HFFc6 (cell line): ENCODE measurements around the gene HIGD1B. TPM values are rescaled to one million over a fixed set of nuclear protein-coding genes. Genes with fewer than 3 reads are reported as not detected.

Source experiments
- DNase-seq: peaks from one replicate; pipeline ENCODE4 v3.0.0-alpha.2; 2018
- H3K27ac Mint-ChIP-seq: 2 replicates; pipeline ENCODE4 v1.8.0; 2020; ENCODE audit warnings: mild to moderate bottlenecking, mixed read lengths
- H3K27me3 Mint-ChIP-seq: 2 replicates; pipeline ENCODE4 v1.8.0; 2021; ENCODE audit warnings: mild to moderate bottlenecking, moderate library complexity, mixed read lengths; ENCODE audit not compliant: insufficient read depth
- H3K36me3 Mint-ChIP-seq: 2 replicates; pipeline ENCODE4 v1.8.0; 2021; ENCODE audit warnings: low read depth, mixed read lengths
- H3K4me1 Mint-ChIP-seq: 2 replicates; pipeline ENCODE4 v1.8.0; 2020; ENCODE audit warnings: low read depth, mixed read lengths
- H3K4me3 Mint-ChIP-seq: 2 replicates; pipeline ENCODE4 v1.8.0; 2020; ENCODE audit warnings: mild to moderate bottlenecking, moderate library complexity, mixed read lengths
- H3K9me3 Mint-ChIP-seq: 2 replicates; pipeline ENCODE4 v1.8.0; 2020; ENCODE audit warnings: mild to moderate bottlenecking, mixed read lengths
- total RNA-seq, 6 experiments: library from RNA; stranded (reverse); fragmentation: NEBNext Ultra II Directional; extraction: Animal tissue kit (Norgen Biotek cat#: 25700); gene quantifications; 2 replicates in 1 of 6; 3 replicates in 5 of 6; pipeline ENCODE4 v1.2.3, GENCODE V29; 2021
- TF ChIP-seq, protein P1 (sequence below): fragments of 200-600 bp; sonication (generic); IDR thresholded peaks from 2 replicates; pipeline ENCODE4 v1.5.0; 2021; ENCODE audit warnings: antibody characterized with exemption, mild to moderate bottlenecking

The HIGD1B gene
- total RNA-seq, 6 experiments from 2014 or later, result not detected

DNA sequence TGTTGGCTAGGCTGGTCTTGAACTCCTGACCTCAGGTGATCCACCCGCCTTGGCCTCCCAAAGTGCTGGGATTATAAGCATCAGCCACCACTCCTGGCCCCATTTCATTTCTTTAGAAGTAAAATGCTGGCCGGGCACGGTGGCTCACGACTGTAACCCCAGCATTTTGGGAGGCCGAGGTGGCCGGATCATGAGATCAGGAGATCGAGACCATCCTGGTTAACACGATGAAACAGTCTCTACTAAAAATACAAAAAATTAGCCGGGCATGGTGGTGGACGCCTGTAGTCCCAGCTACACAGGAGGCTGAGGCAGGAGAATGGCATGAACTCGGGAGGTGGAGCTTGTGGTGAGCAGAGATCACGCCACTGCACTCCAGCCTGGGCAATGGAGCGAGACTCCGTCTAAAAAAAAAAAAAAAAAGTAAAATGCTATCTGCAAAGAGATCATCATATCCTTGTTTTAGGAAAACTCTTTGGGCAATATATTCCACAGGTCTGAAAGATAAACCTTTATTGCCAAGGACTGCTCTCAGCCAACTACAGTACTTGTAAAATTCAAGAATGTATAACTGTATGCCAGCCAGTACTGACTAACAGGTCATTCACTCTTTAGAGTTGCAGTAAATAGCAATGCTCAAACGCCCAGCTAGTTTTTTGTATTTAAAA lies 21.4 kb upstream of the HIGD1B start:
- Mint-ChIP-seq H3K27me3 (peaks cover 3% of the 10 kb centered on the region), H3K4me3 (peak overlapping the region; percentile 32; the same call in 1 of the 2 replicates), H3K4me1 (peaks cover 49% of the 10 kb centered on the region), H3K9me3 (no peaks in the 10 kb centered on the region), H3K36me3 (peaks cover 21% of the 10 kb centered on the region), H3K27ac (no peak overlapping the region)
- TF ChIP-seq, protein P1, sequence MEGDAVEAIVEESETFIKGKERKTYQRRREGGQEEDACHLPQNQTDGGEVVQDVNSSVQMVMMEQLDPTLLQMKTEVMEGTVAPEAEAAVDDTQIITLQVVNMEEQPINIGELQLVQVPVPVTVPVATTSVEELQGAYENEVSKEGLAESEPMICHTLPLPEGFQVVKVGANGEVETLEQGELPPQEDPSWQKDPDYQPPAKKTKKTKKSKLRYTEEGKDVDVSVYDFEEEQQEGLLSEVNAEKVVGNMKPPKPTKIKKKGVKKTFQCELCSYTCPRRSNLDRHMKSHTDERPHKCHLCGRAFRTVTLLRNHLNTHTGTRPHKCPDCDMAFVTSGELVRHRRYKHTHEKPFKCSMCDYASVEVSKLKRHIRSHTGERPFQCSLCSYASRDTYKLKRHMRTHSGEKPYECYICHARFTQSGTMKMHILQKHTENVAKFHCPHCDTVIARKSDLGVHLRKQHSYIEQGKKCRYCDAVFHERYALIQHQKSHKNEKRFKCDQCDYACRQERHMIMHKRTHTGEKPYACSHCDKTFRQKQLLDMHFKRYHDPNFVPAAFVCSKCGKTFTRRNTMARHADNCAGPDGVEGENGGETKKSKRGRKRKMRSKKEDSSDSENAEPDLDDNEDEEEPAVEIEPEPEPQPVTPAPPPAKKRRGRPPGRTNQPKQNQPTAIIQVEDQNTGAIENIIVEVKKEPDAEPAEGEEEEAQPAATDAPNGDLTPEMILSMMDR, result no peak
- DNase-seq, result peak; percentile 25

DNA sequence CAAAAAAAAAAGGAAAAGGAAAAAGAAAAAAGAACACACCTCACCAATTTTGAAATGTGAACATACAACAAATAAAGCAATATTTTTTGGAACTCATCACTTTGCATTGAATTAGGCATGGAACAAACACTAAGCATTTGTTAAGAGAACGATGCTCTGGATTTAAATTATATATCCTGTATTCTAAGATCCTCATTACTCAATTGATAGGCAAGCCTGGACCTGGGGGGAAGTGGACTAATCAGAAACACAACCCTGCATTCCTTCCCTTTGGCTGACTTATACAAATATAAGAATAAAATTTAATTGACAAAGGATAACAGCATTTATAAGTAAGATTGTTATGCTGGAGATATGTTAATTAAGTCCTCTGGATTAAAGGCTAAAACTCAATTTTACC lies 19.8 kb upstream of the HIGD1B start:
- Mint-ChIP-seq H3K27me3 (peaks cover 3% of the 10 kb centered on the region), H3K4me1 (peaks cover 44% of the 10 kb centered on the region), H3K4me3 (peak overlapping the region; percentile 94), H3K36me3 (peaks cover 21% of the 10 kb centered on the region), H3K27ac (peak overlapping the region; percentile 85), H3K9me3 (no peaks in the 10 kb centered on the region)
- TF ChIP-seq, protein P1, result no peak
- no peak for DNase-seq

DNA sequence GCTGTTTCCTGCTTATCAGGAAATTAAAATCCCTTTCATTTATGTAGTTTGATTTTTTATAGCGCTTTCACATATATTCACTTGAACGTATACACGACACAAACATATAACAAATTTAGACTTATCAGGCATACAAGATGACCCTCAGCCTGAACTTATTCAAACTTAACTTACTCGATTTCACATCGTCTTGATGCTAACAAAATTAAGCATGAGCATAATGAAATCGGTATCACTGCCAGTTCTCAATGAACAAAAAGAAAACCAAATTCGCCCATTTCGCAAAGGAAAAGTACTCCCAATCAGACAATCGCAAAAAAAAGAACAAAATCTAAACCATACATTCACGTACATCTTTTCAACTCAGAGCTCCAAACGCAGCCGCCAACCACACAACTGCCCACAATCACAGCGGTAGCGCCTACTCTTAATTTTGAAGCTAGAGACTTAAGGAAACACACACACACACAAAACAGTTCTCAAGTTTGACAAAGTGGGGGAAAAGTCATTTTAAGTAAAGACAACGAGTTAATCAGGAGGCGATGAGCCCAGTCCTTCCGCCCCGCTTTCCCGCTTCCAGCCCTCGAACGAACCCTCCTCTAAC lies 18.7 kb upstream of the HIGD1B start:
- H3K27me3 Mint-ChIP-seq, result peaks cover 3% of the 10 kb centered on the region; the same call in 1 of the 2 replicates
- H3K27ac Mint-ChIP-seq, result peak overlapping the region; percentile 85
- H3K9me3 Mint-ChIP-seq, result no peaks in the 10 kb centered on the region
- peaks cover 34% of the 10 kb centered on the region for H3K4me1 Mint-ChIP-seq
- peak overlapping the region; percentile 94 for H3K4me3 Mint-ChIP-seq
- no peak for DNase-seq
- peaks cover 21% of the 10 kb centered on the region for H3K36me3 Mint-ChIP-seq
- TF ChIP-seq, protein P1, result no peak

DNA sequence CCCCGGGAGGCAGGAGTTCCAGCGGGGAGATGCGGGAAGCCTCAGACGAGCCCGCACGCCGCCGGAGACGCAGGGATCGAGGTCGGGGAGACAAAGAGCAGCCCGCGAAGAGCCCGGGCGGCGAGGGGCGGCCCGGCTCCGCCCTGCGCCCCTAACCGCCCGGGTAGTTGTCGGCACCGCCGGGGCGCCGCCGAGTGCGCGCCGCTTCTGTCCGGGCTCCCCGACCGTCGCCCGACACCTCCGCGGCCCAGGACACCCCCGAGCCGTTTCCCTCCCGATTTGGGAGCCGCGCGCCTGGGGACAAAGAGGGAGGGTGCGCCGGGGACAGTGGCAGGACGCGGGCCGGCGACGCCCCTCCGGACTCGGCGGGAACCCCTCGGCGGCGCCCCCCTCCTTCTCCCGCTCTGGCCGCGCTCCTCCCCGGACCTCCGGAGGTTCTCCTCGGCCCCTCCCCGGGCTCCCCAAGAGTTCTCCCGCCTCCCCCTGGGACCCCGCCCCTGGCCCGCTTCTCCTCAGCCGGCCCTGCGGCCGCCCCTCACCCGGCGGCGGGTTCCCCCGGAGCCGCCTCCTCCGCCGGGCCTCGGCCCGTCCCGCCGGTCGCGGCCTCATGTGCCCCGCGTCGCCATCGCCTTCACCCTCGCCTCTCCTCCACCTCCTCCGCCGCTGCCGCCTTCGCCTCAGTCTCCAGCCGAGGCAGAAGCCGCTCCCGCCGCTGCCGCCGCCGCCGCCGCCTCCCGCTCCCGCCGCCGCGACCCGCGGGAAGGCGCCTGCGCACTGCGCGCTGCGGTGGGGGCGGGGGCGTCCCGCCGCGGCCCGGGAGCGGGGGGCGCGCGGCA lies 17.9 kb upstream of the HIGD1B start, which contains the start of gene GJC1:
GJC1 (minus strand) TSS at position 765 of the 836 bp plus-strand sequence. CDS start 24,470 bp downstream, outside the sequence.
- DNase-seq, result no peak

More for the DNA sequence above, 17.9 kb upstream of the HIGD1B start, which contains the start of gene GJC1:
- H3K4me3 Mint-ChIP-seq, result peak within 1 kb of the TSS; percentile 94
- peaks cover 3% of the 10 kb centered on the region; the same call in 1 of the 2 replicates for H3K27me3 Mint-ChIP-seq
- H3K27ac Mint-ChIP-seq, result peak within 1 kb of the TSS; percentile 88
- H3K9me3 Mint-ChIP-seq, result no peaks in the 10 kb centered on the region
- peaks cover 17% of the 10 kb centered on the region for H3K36me3 Mint-ChIP-seq
- TF ChIP-seq, protein P1, result no peak
- H3K4me1 Mint-ChIP-seq, result peaks cover 28% of the 10 kb centered on the region
